Measurements from ENCODE around the gene SLC8A2.

GRCh38 chr19:47379381-47379938, 92.2 kb downstream of the SLC8A2 start:
- no peak; the same call in 1 of the 2 replicates for TF ChIP-seq POLR2AphosphoS5 (IDR thresholded peaks at IDR 0.05; ENCODE audit: low read depth, low read length)
- TF ChIP-seq TAF1 (IDR thresholded peaks at IDR 0.05; ENCODE audit: low read depth, low read length): no peak
- TF ChIP-seq CTCF (IDR thresholded peaks at IDR 0.05; ENCODE audit: control extremely low read depth in 1 of 3, insufficient read depth in 1 of 3, low read depth in 1 of 3, low read length in 3 of 3): no peak
- no peak for TF ChIP-seq BRCA1 (IDR thresholded peaks at IDR 0.05; ENCODE audit: low read depth, low read length)
- TF ChIP-seq EZH2 (IDR thresholded peaks at IDR 0.05; ENCODE audit: low read depth, low read length, severe bottlenecking): no peak
- TF ChIP-seq FOSL1 (IDR thresholded peaks at IDR 0.05; ENCODE audit: insufficient read depth, low read depth, low read length): no peak
- TF ChIP-seq ZNF274 (IDR thresholded peaks at IDR 0.05; ENCODE audit: borderline replicate concordance, extremely low read depth, low read length): no peak
- no peak for TF ChIP-seq POLR2A (IDR thresholded peaks at IDR 0.05; ENCODE audit: control extremely low read depth in 1 of 2, low read depth in 2 of 2, low read length in 2 of 2)
- no peak for TF ChIP-seq CHD2 (IDR thresholded peaks at IDR 0.05; ENCODE audit: low read length)
- no peak for TF ChIP-seq JUND (IDR thresholded peaks at IDR 0.05; ENCODE audit: low read length)
- no peak for TF ChIP-seq NRF1 (IDR thresholded peaks at IDR 0.05; ENCODE audit: low read depth, low read length)
- TF ChIP-seq MAX (IDR thresholded peaks at IDR 0.05): no peak
- no peak for TF ChIP-seq CEBPB (IDR thresholded peaks at IDR 0.05; ENCODE audit: low read depth, low read length)
